ENCODE results near the gene HPCAL1.

DNA sequence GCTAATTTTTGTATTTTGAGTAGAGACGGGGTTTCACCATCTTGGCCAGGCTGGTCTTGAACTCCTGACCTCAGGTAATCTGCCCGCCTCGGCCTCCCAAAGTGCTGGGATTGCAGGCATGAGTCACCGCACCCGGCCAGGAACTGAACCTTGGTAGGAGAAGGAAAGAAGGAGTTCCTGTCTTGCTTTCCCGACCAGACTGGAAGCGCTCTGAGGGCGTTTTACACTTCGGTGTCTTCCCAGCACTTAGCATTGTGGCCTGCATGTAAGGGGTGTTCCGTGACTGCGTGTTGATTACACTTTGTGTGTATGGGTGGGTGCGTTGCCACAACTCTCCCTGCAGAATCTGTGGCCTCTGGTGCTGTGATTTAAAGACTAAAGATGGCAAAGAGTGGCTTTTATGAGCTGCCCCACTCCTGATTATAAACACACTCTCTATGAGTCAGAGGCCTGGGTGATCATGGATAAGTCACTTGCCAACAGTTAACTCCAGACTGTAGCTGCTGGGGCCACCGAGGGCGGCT is 99.4 kb downstream of the HPCAL1 start:
- TF ChIP-seq, protein P1, sequence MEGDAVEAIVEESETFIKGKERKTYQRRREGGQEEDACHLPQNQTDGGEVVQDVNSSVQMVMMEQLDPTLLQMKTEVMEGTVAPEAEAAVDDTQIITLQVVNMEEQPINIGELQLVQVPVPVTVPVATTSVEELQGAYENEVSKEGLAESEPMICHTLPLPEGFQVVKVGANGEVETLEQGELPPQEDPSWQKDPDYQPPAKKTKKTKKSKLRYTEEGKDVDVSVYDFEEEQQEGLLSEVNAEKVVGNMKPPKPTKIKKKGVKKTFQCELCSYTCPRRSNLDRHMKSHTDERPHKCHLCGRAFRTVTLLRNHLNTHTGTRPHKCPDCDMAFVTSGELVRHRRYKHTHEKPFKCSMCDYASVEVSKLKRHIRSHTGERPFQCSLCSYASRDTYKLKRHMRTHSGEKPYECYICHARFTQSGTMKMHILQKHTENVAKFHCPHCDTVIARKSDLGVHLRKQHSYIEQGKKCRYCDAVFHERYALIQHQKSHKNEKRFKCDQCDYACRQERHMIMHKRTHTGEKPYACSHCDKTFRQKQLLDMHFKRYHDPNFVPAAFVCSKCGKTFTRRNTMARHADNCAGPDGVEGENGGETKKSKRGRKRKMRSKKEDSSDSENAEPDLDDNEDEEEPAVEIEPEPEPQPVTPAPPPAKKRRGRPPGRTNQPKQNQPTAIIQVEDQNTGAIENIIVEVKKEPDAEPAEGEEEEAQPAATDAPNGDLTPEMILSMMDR (IDR thresholded peaks at IDR 0.05; ENCODE audit: insufficient read depth, low read length, poor library complexity, severe bottlenecking), result no peak
- TF ChIP-seq EZH2phosphoT487 (conservative IDR thresholded peaks at IDR 0.05; ENCODE audit: low read length), result no peak

Measured in SU-DHL-6 (cell line).